PFSK-1 (cell line): ENCODE measurements around the gene NPM1.

Experiments used
- FOXP2 ChIP-seq: optimal IDR thresholded peaks from 2 replicates; pipeline ENCODE3; 2011; ENCODE audit warnings: borderline replicate concordance, control low read depth, inconsistent platforms; ENCODE audit not compliant: insufficient read depth; ENCODE audit errors: extremely low read length, extremely low read depth
- POLR2AphosphoS5 ChIP-seq: IDR thresholded peaks from 2 replicates; pipeline ENCODE4 v1.6.1; 2012; ENCODE audit warnings: low read depth, mild to moderate bottlenecking, control low read depth, low read length, moderate library complexity
- SIN3A ChIP-seq: IDR thresholded peaks from 2 replicates; pipeline ENCODE4 v1.6.1; 2012; ENCODE audit warnings: mild to moderate bottlenecking, low read length, moderate library complexity, borderline replicate concordance; ENCODE audit not compliant: insufficient read depth
- TAF1 ChIP-seq: IDR thresholded peaks from 2 replicates; pipeline ENCODE4 v1.6.1; 2012; ENCODE audit warnings: low read length, control low read depth, borderline replicate concordance; ENCODE audit not compliant: insufficient read depth
- TF ChIP-seq, protein P1 (sequence below), 2 experiments: IDR thresholded peaks; 2 replicates each; pipeline versions ENCODE4 v1.6.1 to v1.8.0; 2011 to 2012; ENCODE audit warnings: low read depth in 2 of 2, low read length in 2 of 2, control low read depth in 1 of 2, inconsistent platforms in 1 of 2, mild to moderate bottlenecking in 1 of 2, moderate library complexity in 1 of 2; ENCODE audit not compliant: insufficient read depth in 1 of 2

NPM1 gene

GRCh38 chr5:171395042-171395441 lies 7.4 kb downstream of the NPM1 start:
- TF ChIP-seq SIN3A (no peak), TAF1 (no peak), FOXP2 (no peak), POLR2AphosphoS5 (no peak)
- TF ChIP-seq, protein P1, sequence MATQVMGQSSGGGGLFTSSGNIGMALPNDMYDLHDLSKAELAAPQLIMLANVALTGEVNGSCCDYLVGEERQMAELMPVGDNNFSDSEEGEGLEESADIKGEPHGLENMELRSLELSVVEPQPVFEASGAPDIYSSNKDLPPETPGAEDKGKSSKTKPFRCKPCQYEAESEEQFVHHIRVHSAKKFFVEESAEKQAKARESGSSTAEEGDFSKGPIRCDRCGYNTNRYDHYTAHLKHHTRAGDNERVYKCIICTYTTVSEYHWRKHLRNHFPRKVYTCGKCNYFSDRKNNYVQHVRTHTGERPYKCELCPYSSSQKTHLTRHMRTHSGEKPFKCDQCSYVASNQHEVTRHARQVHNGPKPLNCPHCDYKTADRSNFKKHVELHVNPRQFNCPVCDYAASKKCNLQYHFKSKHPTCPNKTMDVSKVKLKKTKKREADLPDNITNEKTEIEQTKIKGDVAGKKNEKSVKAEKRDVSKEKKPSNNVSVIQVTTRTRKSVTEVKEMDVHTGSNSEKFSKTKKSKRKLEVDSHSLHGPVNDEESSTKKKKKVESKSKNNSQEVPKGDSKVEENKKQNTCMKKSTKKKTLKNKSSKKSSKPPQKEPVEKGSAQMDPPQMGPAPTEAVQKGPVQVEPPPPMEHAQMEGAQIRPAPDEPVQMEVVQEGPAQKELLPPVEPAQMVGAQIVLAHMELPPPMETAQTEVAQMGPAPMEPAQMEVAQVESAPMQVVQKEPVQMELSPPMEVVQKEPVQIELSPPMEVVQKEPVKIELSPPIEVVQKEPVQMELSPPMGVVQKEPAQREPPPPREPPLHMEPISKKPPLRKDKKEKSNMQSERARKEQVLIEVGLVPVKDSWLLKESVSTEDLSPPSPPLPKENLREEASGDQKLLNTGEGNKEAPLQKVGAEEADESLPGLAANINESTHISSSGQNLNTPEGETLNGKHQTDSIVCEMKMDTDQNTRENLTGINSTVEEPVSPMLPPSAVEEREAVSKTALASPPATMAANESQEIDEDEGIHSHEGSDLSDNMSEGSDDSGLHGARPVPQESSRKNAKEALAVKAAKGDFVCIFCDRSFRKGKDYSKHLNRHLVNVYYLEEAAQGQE (IDR thresholded peaks at IDR 0.05; ENCODE audit: insufficient read depth in 1 of 2, low read depth in 2 of 2, low read length in 2 of 2), result no peak

- TF ChIP-seq POLR2AphosphoS5 (peak; percentile 36; the same call in 1 of the 2 replicates), FOXP2 (no peak)
These were observed 9.5 kb downstream of the NPM1 start for GRCh38 chr5:171397190-171397589.

DNA sequence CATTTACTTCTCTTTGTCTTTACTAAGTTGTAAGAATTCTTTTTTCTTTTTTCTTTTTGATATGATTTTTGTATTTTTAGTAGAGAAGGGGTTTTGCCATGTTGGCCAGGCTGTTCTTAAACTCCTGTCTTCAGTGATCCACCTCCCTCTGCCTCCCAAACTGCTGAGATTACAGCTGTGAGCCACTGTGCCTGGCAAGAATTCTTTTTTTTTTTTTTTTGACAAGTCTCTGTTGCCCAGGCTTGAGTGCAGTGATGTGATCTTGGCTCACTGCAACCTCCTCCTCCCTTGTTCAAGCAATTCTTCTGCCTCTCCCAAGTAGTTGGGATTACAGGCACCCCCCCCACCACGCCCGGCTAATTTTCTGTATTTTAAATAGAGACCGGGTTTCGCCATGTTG lies 9.9 kb downstream of the NPM1 start:
- TF ChIP-seq POLR2AphosphoS5, result no peak
- TF ChIP-seq FOXP2, result no peak
- TF ChIP-seq SIN3A, result no peak
- TF ChIP-seq, protein P1 (IDR thresholded peaks at IDR 0.05; ENCODE audit: insufficient read depth in 1 of 2, low read depth in 2 of 2, low read length in 2 of 2), result no peak
- TF ChIP-seq TAF1, result no peak

GRCh38 chr5:171400169-171400568 lies 12.5 kb downstream of the NPM1 start:
- no peak for TF ChIP-seq POLR2AphosphoS5

DNA sequence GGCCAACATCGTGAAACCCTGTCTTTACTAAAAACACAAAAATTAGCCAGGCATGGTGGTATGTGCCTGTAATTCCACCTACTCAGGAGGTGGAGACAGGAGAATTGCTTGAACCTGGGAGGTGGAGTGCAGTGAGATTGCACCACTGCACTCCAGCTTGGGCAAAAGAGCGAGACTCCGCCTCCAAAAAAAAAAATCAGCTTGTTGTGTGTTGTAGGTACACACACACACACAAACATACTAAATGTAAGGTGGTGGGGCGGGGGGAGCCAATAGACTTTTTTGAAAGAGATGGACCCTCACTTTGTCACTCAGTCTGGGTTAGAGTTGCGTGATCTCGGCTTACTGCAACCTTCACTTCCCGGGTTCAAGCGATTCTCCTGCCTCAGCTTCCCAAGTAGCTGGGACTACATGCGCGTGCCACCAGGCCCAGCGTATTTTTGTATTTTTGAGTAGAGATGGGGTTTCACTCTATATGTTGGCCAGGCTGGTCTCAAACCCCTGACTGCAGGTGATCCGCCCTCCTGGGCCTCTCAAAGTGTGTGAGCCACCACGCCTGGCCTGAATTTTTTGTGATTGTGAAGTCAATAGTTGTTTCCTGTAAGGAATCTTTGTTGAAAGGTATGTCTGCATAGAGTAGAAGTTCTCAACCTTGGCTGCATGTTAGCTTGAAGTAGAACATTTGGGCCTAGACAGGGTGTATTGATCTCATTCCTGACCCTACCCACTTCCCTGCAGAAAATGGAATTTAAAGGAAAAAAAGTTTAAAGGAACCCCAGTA lies 13.7 kb downstream of the NPM1 start:
- TF ChIP-seq SIN3A (no peak), POLR2AphosphoS5 (0 out of 2 replicates have a peak, but pooled peaks have one; percentile 18)

- TF ChIP-seq, protein P1 (IDR thresholded peaks at IDR 0.05; ENCODE audit: insufficient read depth in 1 of 2, low read depth in 2 of 2, low read length in 2 of 2), result no peak
- no peak for TF ChIP-seq SIN3A
- TF ChIP-seq TAF1, result no peak
- TF ChIP-seq FOXP2, result no peak
- no peak; the same call in 1 of the 2 replicates for TF ChIP-seq POLR2AphosphoS5
These were observed 18.0 kb downstream of the NPM1 start for GRCh38 chr5:171405615-171406014.

- no peak for TF ChIP-seq TAF1
- TF ChIP-seq POLR2AphosphoS5, result 0 out of 2 replicates have a peak, but pooled peaks have one; percentile 7
These were observed 19.6 kb downstream of the NPM1 start for GRCh38 chr5:171407234-171407633.
